Dermis microvascular lymphatic vessel endothelial cell (primary cell): ENCODE measurements around the gene BRCA2. TPM values are rescaled to one million over a fixed set of nuclear protein-coding genes. Genes with fewer than 3 reads are reported as not detected.

Experiments used
- DNase-seq, 2 donors: peaks; one replicate each; pipeline versions ENCODE4 v3.0.0 to v3.0.0-alpha.2; 2010; ENCODE audit warnings: low read depth in 2 of 2
- total RNA-seq: library from RNA; depleted of rRNA; stranded (reverse); fragments of >200 nt; gene quantifications from 2 replicates; pipeline ENCODE4 v1.2.1, GENCODE V29; 2014

BRCA2 gene
- total RNA-seq, 1 donor from 2014 or later: 5.1 TPM

DNA sequence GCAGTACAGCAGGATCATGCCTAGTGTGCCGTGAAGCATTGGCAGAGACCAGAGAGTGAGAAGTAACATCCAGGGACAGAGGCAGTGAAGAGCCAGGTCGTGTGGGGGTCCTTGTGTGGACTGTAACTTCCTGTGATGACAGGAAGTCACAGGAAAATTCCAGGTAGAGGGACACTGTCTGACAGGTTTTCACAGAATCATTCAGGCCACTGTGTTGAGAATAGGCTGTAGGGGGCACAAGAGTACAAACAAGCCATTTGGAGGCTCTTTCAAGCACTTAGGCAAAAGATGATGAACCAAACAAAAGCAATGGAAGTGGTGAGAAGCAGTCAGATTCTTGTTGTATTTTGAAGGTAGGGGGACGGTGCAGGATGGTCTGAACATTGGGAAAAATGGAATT is 66.2 kb downstream of the BRCA2 start:
- DNase-seq: peak; percentile 7 to 14

DNA sequence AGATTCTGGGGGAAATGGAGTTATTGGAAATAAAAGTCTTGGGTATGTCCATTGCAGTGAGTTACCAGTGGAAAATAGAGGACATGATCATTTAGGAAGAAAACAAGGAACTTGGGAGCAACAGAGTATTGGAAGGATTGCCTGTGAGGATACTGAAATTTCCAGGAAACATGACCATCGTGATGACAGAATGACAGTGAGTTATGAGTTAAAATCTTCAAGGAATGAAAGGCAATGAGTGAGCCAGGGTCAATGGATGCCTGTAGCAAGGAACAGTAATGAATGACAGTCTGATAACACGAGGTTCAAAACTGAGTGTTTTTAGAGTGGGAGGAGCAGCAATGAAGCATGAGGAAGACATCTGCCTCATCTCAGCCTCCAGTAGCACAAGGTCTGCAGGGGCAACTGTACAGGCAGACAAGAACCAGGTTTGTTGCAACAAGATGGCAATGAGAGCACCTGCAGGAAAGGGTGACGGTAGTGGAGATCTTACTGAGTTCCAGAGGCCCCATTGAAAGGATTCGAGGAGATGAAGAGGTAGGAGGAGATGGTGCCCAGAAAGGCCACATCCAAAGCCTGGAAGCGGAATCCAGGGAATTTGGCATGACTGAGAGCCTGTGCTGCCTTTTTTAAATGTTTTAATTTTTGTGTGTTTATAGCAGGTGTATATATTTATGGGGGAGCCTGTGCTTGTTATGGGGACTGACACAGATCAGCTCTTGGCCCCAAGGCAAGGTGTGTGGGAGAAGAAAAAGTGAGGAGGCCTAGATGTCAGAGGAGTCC is 68.7 kb downstream of the BRCA2 start:
- DNase-seq: no peak

DNA sequence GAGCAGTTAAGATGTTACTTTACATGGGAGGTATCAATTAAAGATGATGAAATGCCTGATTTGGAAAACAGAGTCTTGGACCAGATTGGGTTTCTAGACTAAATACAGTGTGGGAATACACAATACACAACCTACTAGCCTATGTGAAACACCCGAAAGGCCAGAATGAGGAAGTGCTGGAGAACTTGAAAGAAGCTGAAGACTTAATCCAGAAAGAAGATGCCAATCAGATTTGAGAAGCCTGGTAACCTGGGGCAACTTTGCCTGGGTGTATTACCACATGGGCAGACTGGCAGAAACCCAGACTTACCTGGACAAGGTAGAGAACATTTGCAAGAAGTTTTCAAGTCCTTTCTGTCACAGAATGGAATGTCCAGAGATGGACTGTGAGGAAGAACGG is 69.4 kb downstream of the BRCA2 start:
- DNase-seq: no peak

DNA sequence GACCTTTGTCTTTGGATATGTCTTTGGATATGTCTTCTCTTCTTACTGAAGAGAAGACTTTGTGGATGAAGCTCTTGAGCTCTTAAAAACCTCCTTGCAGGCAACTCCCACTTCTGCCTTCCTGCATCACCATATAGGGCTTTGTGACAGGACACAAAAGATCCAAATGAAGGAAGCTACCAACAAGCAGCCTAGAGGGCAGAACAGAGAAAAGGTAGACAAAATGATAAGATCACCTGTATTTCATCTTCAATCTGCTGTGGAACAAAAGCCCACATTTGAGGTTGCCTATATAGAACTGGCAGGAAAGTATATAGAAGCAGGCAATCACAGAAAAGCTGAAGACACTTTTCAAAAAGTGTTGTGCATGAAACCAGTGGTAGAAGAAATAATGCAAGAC is 70.1 kb downstream of the BRCA2 start:
- DNase-seq: no peak

DNA sequence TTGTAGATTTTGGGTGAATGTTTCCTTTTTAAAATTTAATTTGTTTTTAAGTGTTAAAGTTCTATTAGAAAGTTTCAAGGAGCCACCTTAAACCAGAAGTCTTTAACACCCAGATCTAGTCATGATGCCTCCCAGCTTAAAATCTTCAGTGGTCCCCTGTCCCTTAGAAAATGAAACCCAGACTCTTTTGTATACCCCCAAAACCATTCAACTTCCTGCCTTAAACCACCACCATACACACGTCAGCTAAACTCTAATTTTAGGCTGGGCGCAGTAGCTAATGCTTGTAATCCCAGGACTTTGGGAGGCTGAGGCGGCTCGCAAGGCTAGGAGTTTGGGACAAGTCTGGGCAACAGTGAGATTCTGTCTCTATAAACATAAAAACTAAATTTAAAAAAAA is 74.7 kb downstream of the BRCA2 start:
- DNase-seq: no peak

DNA sequence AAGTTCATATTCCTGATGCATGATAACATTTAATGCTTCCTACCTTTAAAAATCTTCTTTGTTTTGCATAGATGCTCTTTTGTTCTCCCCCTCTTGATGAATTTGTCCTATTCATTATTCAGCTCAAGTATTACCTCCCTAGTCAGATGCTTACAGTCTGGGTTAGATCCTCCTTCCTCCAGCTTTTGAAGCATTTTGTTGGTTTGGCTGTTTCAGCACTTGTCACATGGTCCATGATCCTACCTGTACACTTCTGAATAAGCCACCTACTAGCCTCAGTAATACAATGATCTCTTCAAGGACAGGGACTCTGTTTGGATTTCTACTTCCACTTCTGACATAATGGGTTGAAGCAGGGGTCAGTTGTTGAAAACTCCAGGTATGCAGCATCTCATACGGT is 75.2 kb downstream of the BRCA2 start:
- no peak for DNase-seq

DNA sequence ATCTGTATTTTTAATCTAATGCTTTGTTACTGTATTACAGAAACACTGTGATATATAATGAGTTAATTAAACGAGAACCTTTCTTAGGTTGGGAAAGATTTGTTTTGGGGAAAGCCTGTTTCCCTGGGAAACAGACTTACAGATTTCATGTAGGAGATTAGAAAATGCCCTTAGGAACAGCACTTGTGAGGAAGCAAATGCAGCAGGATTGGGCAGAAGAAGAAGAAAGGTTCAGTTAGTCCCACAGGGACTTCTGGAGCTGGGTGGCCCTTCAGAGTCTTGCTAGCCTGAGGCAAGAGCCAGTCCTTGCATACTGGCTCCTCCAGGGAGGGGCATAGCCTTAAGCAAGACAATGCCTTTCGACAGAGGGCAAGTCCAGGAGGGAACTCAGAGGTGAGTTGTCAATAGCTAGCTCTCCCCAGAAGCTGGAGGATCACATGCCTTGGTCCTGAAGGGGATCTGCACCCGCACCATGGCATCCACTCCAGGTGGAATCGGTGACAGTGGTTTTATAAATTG is 75.9 kb downstream of the BRCA2 start:
- no peak for DNase-seq

DNA sequence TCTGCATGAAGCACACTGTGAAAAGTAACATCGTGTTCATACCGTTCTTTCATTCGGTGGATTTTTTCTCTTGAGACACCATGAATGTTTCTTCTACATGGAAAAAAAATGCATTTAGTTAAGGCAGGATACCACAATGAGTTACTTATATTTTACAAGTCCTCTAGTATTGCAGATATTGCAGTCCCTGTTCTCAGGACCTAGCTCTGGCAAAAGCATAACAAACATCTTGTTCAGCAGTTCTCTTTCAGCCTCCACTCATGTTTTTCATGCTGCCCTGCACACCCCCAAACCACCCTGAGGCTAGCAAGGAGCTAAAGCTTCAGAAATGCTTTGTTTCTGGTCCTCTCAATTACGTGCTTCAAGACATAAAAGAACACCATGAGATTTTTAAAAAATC is 87.8 kb downstream of the BRCA2 start:
- no peak for DNase-seq

DNA sequence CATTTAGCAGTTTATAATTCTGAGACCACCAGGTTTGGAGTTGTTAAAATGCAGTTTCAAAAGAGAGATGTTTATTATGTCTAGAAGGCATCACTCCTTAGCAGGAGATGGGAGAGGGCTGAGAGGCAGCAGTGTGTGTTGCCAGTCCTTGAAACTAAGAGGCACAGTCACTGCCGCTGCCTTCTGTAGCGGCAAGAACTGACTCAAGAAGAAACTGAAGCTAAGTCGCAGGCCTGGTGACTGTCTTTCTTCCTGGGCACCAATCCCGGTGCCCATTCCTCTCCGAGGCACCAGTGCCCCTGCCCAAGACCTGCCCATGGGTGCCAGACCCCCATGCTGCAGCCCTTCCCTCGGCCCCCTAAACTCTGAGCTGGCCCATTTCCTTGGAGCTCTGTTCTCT is 92.5 kb downstream of the BRCA2 start:
- no peak for DNase-seq

DNA sequence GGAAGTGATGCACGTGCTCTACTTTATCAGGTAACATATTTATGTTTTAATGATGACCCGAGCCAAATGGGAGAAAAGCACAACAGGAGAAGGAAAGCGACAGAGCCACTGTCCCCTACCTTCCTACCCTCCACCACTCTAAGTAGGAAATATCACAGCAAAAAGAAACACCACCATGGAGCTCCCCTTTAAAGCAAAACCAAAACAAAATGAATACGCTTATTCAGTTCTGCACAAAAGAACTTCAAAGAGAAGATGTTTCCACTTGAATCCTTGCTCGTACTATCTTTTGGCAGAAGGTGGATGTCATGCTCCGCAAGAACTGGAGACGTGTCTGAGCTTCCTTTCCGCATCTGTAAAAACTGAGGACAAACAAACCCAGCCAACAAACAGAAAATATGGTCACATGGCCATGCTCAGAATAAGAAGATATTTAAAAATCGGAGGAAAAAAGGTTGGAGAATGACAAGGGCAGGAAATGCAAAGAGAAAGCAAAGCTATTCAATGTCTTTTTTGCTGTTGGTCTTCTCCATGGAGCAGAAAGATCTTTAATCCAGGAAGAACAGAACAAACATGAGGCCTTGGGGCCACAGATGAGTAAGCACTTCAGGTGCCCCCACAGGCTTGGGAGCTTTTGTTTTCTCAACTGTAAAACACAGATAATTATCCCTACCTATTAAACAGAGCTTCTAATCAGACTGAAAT is 93.1 kb downstream of the BRCA2 start:
- no peak for DNase-seq

DNA sequence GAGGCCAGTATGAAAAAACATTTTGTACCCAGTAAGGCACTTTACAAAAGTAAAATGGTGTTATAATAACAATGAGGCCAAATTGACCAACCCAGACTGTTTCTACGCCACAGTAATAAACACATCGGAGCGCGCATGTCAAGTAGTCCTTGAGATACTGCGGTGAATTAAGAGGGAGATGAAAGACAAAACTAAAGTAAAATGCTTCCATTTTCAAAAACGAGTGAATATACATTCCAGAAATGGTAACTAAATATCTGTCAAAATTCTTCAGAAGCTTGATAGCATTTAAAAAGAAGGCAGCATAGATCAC is 93.6 kb downstream of the BRCA2 start:
- no peak for DNase-seq

DNA sequence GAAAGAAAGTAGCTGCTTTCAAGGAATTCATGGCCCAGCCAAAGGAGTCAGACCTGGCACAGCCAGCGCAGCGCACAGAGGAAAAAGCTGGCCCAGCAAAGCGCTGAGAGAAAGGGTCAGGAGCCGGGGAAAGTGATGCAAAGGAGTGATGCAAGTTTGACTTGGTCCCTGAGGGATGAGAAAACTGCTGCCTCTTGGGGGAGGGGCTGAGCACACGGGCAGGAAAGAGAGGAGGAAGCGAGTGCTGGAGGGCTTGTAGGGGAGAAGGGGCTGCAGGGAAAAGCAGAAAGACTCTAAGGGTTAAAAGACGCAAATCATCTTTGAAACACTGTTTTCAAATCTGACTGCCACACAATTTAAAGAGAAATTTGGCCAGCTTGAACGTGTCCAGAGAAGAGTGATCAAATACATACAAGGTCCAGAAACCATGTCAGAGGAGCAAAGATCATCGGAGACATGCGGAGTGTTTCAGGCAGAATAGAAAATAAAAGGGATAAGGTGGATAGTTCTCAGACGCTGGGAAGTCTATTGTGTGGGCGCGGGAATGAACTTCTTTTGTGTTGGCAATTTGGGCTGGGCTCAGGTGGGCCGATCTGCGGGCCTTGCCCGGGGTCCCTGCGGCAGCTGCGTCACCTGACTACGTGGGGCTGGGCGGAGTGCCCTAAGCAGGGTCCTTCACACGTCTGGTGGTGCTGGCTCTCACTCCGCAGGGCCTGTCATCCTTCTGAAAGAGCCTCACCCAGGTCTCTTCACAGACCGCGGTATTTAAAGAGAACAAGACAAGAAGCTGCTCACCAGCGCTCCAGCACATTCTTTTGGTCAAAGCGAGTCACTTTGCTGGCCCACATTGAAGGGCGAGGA is 94.5 kb downstream of the BRCA2 start:
- no peak for DNase-seq

DNA sequence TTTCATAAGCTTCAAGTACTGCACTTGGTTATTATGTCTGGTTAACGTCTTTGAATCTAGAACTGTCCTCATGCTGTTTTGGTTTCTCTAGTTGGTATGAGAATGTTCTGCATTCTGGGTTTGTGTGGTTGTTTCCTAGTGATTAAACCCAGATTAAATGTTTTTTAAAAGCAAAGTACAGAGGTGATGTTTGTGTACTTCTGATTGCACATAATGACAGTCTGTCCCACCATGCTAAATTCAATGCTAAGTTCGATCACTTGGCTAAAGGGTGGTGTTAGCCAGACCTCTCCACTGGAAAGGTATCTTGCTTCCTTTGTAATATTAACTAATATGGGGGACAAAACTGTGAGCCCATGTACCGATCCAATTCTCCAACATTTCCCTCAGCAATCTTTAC is 98.0 kb downstream of the BRCA2 start:
- DNase-seq: no peak

DNA sequence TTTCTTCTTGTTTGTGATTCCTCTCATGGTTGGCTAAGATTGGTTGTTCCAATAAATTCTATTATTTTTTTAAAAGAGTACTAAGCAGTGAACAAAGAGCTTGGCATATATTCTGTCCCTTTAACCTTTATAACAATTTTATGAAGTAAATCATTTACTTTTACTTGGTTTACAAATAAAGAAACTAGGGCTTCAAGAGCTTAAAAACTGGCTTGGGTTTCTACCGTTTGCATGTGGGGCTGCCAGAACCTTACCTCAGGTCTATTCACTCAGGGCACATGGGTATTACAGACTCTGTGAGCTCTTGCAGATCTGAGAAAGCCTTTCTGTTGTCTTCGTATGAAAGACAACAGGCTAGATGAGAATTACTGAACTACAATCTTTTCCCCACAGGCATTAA is 99.3 kb downstream of the BRCA2 start:
- DNase-seq: no peak

DNA sequence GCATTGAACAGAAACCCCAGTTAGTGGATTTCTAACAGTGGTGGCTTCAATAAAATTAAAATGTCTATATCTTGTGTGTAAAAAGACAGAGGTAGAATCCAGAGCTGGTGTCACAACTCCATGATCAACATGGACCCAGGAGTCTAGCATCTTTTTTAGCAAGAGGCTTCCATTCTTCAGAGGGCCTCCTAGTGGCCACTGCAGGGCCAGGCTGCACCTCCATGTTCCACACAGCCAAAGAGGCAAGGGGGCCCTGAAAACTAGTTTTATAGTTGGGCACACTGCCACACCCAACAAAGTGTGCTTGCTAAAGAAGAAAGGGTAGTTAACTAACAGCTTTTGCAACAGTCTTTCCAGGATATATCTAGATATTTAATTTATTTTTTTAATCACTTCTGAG is 99.7 kb downstream of the BRCA2 start:
- peak in 1 of 2 donors; percentile 11 for DNase-seq

DNA sequence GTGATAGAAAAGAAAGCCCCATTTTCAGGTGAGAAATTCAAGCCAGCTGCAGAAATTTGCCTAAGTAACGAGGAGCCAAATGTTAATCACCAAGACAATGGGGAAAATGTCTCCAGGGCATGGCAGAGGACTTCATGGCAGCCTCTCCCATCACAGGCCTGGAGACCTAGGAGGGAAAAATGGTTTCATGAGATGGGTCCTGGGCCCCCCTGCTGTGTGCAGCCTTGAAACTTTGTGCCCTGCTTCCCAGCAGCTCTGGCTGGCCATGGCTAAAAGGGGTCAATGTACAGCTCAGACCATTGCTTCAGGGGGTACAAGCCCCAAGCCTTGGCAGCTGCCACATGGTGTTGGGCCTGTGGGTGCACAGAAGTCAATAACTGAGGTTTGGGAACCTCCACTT is 102.7 kb downstream of the BRCA2 start:
- no peak for DNase-seq

DNA sequence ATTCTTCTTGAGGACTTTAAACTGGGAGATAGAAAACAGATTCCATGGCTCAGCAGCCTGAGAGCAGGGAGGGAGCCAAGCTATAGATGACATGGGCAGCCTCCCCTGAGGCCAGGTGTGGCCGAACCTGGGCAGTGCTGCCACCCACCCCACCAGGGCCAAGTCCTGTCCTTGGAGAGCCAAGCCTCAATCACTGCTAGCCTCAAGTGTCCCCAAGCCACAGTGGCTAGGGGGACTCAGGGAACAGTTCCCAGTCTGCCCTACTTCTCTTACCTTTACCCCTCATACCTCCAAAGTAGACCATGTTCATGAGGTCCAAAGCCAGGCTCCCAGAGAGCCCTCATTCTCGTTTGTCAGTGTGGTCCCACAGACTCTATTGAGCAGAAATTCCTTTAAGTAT is 104.6 kb downstream of the BRCA2 start:
- DNase-seq: no peak

DNA sequence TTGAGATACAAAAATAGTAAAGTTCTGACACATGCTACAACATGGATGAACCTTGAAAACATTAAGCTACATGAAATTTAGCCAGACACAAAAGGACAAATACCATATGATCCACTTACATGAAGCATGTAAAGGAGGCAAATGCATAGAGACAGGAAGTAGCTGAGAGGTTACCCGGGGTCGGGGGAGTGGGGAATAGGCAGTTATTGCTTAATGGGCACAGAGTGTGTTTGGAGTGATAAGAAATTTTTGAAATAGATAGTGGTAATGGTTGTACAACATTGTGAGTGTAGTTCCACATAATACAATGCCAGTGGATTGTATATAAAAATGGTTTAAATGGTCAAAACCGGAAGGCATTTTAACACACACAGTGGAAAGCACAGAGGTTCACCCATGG is 108.3 kb downstream of the BRCA2 start:
- DNase-seq: no peak

DNA sequence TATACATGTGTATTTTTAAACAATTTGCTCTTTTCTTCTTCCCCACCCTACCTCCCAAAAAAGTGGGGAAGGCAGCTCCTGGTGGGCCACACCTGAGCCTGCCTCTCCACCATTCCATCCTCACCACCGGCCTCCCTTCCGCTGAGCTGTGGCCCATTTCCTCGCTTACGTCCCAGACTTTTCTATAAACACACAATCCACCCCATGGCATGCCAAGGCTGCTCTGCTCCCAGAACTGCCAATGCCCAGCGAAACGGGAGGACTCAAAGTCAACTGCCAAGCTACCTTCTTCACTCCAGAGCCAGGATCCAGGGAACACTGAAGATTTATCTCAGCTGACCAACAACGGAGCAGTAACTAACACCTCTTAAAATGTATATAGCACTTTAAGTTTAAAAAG is 109.8 kb downstream of the BRCA2 start:
- no peak for DNase-seq

DNA sequence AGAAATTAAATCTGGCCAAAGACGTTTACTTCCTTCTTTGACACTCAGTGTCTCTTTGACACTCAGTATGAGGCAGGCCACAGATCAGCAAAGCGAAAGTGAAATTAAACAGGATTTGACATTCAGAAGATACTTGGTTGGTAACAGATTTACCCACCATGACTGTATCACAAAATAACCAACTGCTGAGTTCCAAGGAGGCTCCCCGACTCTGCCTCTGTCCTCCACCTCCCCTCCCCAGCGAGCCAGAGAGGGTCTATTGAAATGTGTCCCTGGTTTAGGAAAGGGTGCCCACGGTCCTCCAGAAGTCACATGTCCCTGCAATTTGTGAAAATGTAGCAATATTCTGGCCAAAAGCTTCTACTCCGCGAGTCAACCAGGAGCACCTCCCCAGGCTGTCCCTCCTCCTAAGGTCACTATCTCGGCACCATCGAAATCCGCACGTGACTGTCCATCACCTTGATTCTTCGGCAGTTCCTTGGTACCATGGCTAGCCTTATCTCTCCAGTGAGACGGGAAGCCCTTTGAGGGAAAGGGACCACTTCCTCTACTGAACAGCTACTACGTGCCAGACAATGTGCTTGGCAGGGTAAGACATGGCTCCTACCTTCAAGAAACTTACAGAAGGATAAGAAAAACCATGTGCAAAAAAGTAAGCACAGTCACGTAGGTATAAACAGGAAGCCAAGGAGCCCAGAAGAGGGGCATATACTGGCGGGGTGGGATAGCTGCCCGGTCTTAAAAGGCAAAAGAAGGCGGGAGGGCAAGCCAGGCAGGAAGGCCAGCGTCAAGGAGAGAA is 111.1 kb downstream of the BRCA2 start:
- peak in 1 of 2 donors; percentile 20 for DNase-seq
